Epithelial cell of esophagus (primary cell): ENCODE measurements around the gene GPR135.
A peak's percentile ranks its signal among the peaks of the same experiment; 100 is the strongest.

ENCODE experiments used
- DNase-seq: peaks from one replicate; pipeline ENCODE4 v3.0.0; 2010; ENCODE audit warnings: low read depth
- H3K4me3 ChIP-seq: 2 replicates; pipeline ENCODE4 v1.5.1; 2011; ENCODE audit warnings: mild to moderate bottlenecking, low read length, control low read depth
- CTCF ChIP-seq: IDR thresholded peaks from 2 replicates; pipeline ENCODE4 v1.5.1; 2011; ENCODE audit warnings: low read depth, mild to moderate bottlenecking, low read length, control low read depth, inconsistent platforms; ENCODE audit not compliant: insufficient read depth; ENCODE audit errors: missing control alignments

Gene GPR135

GRCh38 chr14:59439256-59439965 lies 25.8 kb downstream of the GPR135 start:
- H3K4me3 ChIP-seq = no peak overlapping the region
- no peak for TF ChIP-seq CTCF
- DNase-seq = peak; percentile 37

GRCh38 chr14:59438195-59438647 lies 27.0 kb downstream of the GPR135 start:
- no peak overlapping the region for H3K4me3 ChIP-seq
- peak; percentile 70 for DNase-seq
- no peak for TF ChIP-seq CTCF

GRCh38 chr14:59435987-59436386 lies 29.2 kb downstream of the GPR135 start:
- H3K4me3 ChIP-seq = no peak overlapping the region
- no peak for DNase-seq
- no peak for TF ChIP-seq CTCF

GRCh38 chr14:59435101-59435500 lies 30.1 kb downstream of the GPR135 start:
- no peak overlapping the region for H3K4me3 ChIP-seq
- DNase-seq = no peak
- no peak for TF ChIP-seq CTCF

GRCh38 chr14:59429790-59430189 lies 35.4 kb downstream of the GPR135 start:
- DNase-seq = no peak
- TF ChIP-seq CTCF = no peak
- H3K4me3 ChIP-seq = no peak overlapping the region

- H3K4me3 ChIP-seq = no peak overlapping the region
- peak; percentile 26 for TF ChIP-seq CTCF
- DNase-seq = no peak
These were observed 36.6 kb downstream of the GPR135 start for GRCh38 chr14:59428581-59429012.
